ENCODE measurements around the gene GPAT3.

DNA sequence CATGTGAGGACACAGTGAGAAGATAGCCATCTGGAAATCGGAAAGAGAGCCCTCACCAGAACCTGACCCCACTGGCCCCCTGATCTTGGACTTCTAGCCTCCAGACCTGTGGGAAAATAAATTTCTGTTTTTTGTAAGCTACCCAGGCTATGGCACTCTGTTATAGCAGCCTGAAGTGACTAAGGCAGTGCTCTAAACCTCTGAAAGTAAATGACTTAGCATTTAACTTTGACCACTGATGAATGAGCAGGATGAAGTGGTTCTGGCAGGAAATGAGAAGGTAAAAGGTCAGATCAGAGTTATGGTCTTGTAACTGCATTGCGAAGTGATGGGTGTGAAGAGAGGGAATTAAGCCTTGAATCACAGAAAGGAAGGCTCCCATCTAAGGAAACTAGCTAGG, 17.0 kb downstream of the GPAT3 start:
- TF ChIP-seq GATA2 (IDR thresholded peaks at IDR 0.05; ENCODE audit: low read depth, low read length) (no peak), GATA3 (IDR thresholded peaks at IDR 0.05; ENCODE audit: low read depth, low read length) (no peak)

All from SH-SY5Y (cell line).